Left hindlimb (tissue), 1 donor: ENCODE measurements around the gene TSSC4.

Experiments used
- DNase-seq: peaks from one replicate; pipeline ENCODE4 v3.0.0-alpha.2; 2018

The TSSC4 gene

DNA sequence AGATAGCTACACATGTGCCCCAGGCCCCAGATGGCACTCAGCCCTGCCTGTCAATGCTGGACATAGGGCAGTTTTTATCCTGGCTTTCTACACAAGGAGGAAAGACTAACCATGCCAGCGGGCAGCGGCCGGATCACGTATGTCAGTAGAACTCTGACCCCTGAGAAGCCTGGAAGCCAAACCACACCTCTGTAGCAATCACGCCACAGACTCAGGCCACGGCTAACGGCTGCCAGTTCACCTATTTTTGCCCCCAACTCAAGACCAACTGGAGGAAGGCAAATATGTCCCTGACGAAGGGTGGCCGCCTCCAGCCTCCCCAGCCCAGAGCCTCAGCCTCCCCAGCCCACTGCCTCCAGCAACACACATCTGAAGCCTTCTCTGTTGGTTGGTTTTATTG, 30.7 kb upstream of the TSSC4 start:
- no peak for DNase-seq

DNA sequence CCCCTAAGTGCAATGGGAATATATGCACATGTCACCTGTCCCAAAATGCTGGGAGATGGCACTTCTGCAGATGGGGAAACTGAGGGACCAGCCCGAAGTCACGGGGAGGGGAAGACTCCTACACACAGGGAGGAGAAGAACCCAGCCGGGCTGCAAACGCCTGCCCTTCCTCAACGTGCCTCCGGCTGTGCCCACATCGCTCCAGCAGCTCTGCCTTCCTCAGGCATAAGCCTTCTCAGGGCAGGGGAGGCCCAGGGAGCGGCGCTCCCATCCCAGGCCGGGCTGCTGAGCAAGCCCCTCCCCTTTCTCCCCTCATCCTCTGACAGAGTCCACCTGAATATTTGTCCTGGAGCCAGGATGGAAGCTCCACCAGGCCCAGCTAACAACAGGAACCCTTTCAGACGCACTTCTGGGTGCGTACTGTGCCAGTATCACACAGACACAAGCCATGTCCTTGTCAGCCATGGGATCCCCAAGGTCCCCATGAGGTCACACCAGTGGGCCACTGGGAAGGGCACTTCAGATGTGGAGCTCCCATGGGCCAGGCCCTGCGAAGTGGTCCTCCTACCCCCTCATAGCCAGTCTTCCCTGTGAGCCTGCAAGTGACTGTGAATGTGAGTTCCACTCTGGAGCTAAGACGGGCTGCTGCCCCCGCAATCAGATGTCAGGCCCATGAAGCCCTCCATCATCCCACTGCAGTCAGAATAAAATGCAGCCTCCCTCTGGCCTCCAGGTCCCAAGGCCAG, 25.9 kb upstream of the TSSC4 start:
- DNase-seq, result no peak

- peak; percentile 31 for DNase-seq
Measured at GRCh38 chr11:2375341-2375853, 25.2 kb upstream of the TSSC4 start.

DNA sequence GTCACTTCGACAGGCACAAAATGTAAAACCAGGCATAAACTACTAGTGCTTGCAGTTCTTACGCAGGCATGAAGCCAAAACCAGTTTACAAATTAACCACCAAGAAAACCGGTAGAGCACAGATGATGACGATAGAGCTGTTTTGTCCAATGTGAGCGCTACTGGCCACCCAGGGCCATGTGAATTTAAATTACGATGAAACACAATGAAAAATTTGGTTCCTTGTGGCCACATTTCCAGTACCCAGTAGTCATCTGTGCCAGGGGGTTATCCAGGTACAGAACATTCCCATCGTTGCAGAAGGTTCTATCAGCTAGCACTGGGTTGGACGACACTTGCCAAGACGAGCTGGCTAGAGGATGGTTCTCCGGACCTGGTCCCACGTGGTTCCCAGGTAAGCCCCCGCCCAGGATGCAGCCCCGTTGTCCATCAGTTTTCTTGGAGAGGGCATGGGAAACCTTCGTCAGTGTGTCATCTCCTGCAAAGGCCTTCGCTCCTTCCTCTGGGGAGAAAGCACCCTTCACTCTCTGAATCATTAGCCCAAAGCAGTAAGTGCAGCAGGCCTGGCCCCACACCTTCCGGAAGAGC, 24.5 kb upstream of the TSSC4 start:
- DNase-seq, result peak; percentile 12

DNA sequence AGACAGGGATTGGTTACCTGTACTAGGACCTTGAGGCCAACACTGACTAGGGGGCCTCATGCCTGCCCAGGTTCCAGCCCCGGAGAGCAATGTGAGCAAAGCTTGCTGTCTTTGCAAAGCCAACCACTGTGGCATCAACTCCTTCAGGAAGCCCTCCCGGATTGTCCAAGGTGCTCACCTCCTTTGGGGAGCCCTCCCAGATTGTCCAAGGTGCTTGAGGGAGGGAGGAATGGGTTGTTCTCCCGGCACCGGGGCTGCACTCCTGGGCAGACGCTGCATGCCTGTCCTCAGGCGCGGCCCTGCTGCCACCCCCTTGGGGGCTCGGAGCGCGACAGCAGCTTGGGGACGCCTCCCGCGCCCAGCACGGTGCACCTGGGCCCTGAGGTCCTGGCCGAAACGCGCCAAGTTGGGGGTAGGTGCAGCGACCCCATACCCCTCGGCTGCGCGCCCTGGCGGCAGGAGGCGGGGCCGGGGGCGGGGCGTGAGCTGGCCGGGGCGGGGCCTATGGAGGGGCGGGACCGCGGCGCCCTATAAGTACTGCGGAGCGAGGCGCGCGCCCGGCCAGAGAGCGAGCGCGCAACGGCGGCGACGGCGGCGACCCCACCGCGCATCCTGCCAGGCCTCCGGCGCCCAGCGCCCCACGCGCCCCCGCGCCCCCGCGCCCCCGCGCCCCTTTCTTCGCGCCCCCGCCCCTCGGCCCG, 23.6 kb upstream of the TSSC4 start, which contains the start of gene CD81:
Gene CD81 (plus strand): TSS at position 560 of the 701 bp plus-strand sequence. CDS start 240 bp downstream, outside the sequence.
- peak; percentile 73 for DNase-seq

DNA sequence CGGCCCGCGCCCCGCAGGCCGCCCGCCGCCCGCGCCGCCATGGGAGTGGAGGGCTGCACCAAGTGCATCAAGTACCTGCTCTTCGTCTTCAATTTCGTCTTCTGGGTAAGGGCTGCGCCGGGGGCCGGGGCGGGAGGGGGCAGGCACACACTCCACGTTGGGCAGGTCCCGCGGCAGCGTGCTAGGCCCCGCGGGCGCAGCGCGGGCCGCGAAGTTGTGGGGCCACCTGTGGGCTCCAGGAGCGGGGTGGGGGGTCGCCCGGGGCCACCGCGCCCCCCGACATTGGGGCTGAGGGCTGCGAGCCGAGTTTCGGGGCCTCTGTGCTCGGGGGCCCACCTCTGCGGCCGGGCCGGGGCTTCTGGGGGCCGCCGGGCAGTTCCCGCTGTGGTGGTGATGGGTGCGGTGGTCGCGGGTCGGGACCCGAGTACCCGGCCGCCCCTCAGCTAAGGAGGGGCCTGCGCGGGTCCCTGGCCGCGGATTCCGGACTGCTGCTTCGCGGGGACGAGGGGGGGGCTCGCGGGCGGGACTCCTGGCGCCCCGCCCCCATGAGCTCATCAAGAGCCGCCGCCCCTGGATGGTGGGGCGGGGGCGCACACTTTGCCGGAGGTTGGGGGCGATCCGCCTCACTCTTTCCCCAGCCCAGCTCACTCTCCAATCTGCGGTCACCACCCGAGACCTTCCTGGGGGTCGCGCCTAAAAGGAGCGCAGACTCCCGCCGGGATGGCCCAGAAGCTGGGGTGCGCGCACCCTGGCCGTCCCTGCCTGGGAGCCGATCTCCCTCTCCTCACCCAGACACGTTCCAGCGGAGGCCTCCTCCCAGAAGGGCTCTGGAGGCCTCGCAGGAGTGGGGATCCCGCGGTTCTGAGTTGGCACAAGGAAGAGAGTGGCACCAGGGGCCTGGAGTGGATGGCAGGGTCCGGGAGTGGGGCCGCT, 22.8 kb upstream of the TSSC4 start:
- DNase-seq, result peak; percentile 87

DNA sequence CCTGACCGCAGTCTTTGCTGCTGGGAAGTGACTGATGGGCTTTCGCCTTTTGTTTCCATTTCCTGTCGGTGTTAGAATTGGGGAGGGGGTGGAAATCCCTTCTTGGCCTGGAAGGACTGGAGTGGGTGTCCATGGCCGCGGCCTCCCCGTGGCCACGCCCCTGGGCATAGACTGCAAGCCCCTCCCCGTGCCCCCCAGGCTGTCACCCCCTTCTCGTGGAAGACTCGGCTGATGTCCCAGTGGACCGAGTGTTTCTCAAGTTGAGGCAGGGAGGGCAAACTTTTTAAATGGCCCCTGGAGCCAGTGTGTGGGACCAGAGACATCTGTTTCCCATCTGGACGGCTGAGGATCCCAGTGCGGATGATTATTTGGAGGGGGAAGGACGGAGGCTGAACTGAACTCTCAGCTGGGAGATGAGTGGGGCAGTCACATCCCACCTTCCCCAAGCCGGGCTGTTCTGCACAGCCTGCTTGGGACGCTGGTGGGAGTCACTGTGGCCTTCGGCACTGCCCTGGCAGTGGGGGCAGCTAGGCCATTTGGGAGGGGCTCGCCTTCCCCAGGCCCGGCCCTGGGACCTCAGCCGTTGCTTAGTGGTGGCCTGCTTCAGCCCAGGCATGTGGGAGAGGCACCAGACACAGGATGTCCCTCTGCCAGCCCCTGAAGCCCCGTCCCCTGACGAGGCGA, 21.9 kb upstream of the TSSC4 start:
- peak; percentile 73 for DNase-seq

DNA sequence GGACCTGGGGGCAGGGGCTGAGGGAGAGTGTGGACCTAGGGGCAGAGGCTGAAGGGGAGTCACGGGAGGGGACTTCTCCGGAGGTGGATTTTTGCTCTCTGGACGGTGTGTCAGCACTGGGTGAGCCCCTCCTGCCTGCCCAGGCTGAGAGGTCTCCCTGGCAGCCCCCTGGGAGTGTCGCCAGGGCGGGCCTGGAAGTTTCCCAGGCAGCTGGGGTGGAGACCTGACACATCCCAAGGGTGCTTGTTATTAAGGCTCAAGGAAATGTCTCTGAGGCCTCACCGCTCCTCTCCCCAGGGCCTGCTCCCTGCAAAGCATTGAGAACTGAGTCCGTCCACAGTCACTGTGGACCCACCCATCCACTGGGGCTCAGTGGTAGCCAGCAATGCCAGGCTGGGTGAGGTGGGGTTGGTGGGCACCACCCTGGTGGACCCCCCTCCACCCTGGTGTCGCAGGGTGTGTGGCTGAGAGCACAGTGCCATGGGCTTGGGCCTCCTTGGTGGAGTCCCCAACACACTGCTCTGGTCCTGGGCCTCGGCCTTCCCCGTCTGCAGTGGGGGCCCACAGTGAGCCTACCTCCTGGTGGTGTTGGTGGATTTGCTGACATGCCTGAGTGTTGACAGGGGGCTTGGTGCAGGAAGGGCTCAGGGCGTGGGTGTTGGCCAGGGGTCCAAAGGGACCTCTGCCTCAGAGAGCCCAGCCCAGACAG, 20.9 kb upstream of the TSSC4 start:
- peak; percentile 18 for DNase-seq

GRCh38 chr11:2380396-2380795, 20.2 kb upstream of the TSSC4 start:
- DNase-seq, result no peak

- DNase-seq, result peak; percentile 67
Measured at GRCh38 chr11:2380807-2381350, 19.7 kb upstream of the TSSC4 start.

GRCh38 chr11:2381494-2382128, 18.9 kb upstream of the TSSC4 start:
- DNase-seq, result peak; percentile 31

- no peak for DNase-seq
Measured at GRCh38 chr11:2382129-2382517, 18.4 kb upstream of the TSSC4 start.

DNA sequence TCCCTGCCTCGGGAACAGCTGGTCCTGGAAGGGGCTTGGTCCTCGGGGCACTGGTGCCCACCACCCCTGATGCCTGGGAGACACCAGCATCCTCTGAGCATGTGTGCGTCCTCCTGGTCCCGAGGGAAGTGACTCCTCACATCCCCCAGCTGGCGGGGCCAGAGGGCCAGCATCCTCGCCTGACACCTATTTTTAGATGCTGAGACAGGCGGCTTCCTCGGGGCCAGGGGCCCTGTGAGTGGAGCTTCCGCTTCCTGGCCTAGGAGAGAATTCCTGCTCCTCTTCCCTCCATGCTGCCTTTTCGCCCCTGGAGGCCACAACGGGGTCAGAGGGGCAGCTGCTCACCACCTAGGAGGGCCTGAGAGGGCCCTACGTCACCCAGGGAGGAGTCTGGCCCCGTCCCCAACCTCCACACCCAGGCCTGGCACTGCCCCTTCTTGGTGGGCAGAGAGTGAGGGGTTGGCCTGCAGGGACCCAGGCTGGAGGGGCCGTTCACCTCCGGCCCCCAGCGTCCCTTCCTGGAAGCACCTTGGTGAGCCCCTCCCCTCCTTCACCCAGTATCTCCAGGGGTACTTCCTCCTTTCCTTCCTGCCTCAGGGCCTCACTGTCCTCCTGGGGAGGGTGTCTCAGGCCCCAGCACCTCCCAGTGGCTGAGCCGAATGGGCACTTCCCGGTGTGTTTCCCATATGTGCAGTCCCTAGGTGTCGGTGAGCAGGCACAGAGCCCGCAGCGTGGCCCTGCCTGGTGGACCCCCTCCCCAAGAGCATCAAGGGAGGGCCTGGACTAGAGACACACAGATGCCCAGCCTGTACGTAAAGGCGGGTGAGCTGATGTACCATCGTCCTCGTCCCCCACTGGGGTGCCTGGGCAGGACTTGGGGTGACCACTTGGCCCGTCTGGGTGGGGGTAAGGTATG, 17.4 kb upstream of the TSSC4 start:
- no peak for DNase-seq

- no peak for DNase-seq
Measured at GRCh38 chr11:2383852-2384804, 16.4 kb upstream of the TSSC4 start.

GRCh38 chr11:2385156-2386151, 15.1 kb upstream of the TSSC4 start:
- DNase-seq, result no peak

GRCh38 chr11:2386591-2386990, 14.0 kb upstream of the TSSC4 start:
- no peak for DNase-seq
